HEK293 (cell line): ENCODE measurements around the gene WRAP73.
A peak's percentile ranks its signal among the peaks of the same experiment; 100 is the strongest.

Experiments
- CTCF ChIA-PET: fragments of 350-600 bp; formaldehyde crosslinking; extraction: SDS; loops from one replicate; lab custom pipeline; 2021; ENCODE audit warnings: antibody characterized with exemption; lab: Yijun Ruan, JAX
- POLR2A ChIA-PET: fragments of 300-600 bp; formaldehyde crosslinking; extraction: SDS; loops from one replicate; lab custom pipeline; 2020; ENCODE audit warnings: antibody characterized with exemption, inconsistent platforms; lab: Yijun Ruan, JAX
- H3K27ac ChIP-seq: fragments of 200-500 bp; sonication (Bioruptor generic); 2 replicates; pipeline ENCODE4 v1.5.1; 2014; ENCODE audit warnings: low read depth, low read length, control low read depth, inconsistent platforms; ENCODE audit errors: extremely low read depth
- H3K36me3 ChIP-seq, 2 experiments: fragments of 200-500 bp in 1 of 2; sonication (Bioruptor generic) in 1 of 2; 1 replicate in 1 of 2; 2 replicates in 1 of 2; pipeline ENCODE4 v1.5.1; 2014 to 2017; ENCODE audit warnings: inconsistent platforms in 2 of 2, low read length in 2 of 2; ENCODE audit not compliant: control insufficient read depth in 2 of 2, insufficient read depth in 1 of 2
- H3K4me1 ChIP-seq: fragments of 200-500 bp; sonication (Bioruptor generic); 2 replicates; pipeline ENCODE4 v1.5.1; 2014; ENCODE audit warnings: mild to moderate bottlenecking, low read length, inconsistent platforms; ENCODE audit not compliant: control insufficient read depth, insufficient read depth
- H3K4me3 ChIP-seq: 2 replicates; pipeline ENCODE4 v1.5.1; 2011; ENCODE audit warnings: low read depth, mild to moderate bottlenecking, control low read depth, low read length, moderate library complexity
- H3K9me3 ChIP-seq: fragments of 200-500 bp; sonication (Bioruptor generic); 2 replicates; pipeline ENCODE4 v1.5.1; 2014; ENCODE audit warnings: low read depth, low read length, inconsistent platforms; ENCODE audit not compliant: control insufficient read depth, insufficient read depth
- HOXA7 ChIP-seq: sonication (generic); formaldehyde crosslinking; IDR thresholded peaks from 2 replicates; pipeline ENCODE4 v1.8.1; 2022; ENCODE audit warnings: missing genetic modification reagents, borderline replicate concordance
- HOXD13 ChIP-seq: sonication (generic); formaldehyde crosslinking; IDR thresholded peaks from 2 replicates; pipeline ENCODE4 v1.8.0; 2022; ENCODE audit warnings: missing genetic modification reagents, borderline replicate concordance
- YY2 ChIP-seq: fragments of 450-650 bp; formaldehyde crosslinking; IDR thresholded peaks from 2 replicates; pipeline ENCODE4 v1.5.1; 2016; ENCODE audit warnings: missing biosample characterization, missing genetic modification characterization
- ZBTB17 ChIP-seq: fragments of 450-650 bp; formaldehyde crosslinking; IDR thresholded peaks from 2 replicates; pipeline ENCODE4 v1.5.1; 2016; ENCODE audit warnings: missing biosample characterization, missing genetic modification characterization
- ZFHX2 ChIP-seq: fragments of 450-650 bp; formaldehyde crosslinking; conservative IDR thresholded peaks from 2 replicates; pipeline ENCODE4 v1.5.1; 2016; ENCODE audit warnings: missing biosample characterization, missing genetic modification characterization
- ZNF112 ChIP-seq: fragments of 450-650 bp; formaldehyde crosslinking; IDR thresholded peaks from 2 replicates; pipeline ENCODE4 v1.5.0; 2017; ENCODE audit warnings: missing biosample characterization, missing genetic modification characterization
- ZNF114 ChIP-seq: fragments of 450-650 bp; formaldehyde crosslinking; IDR thresholded peaks from 2 replicates; pipeline ENCODE4 v1.5.0; 2017; ENCODE audit warnings: missing biosample characterization, missing genetic modification characterization
- ZNF132 ChIP-seq: fragments of 450-650 bp; formaldehyde crosslinking; IDR thresholded peaks from 2 replicates; pipeline ENCODE4 v1.5.1; 2017; ENCODE audit warnings: missing biosample characterization, missing genetic modification characterization, borderline replicate concordance
- ZNF133 ChIP-seq: fragments of 450-650 bp; formaldehyde crosslinking; IDR thresholded peaks from 2 replicates; pipeline ENCODE4 v1.5.1; 2016; ENCODE audit warnings: missing biosample characterization, missing genetic modification characterization
- ZNF350 ChIP-seq: fragments of 450-650 bp; formaldehyde crosslinking; IDR thresholded peaks from 2 replicates; pipeline ENCODE4 v1.5.0; 2017; ENCODE audit warnings: missing biosample characterization, mild to moderate bottlenecking, missing genetic modification characterization
- ZNF391 ChIP-seq: fragments of 450-650 bp; formaldehyde crosslinking; IDR thresholded peaks from 2 replicates; pipeline ENCODE4 v1.5.1; 2016; ENCODE audit warnings: low read depth, missing biosample characterization, missing genetic modification characterization, borderline replicate concordance
- ZNF629 ChIP-seq: fragments of 450-650 bp; formaldehyde crosslinking; IDR thresholded peaks from 2 replicates; pipeline ENCODE4 v1.5.1; 2017; ENCODE audit warnings: missing biosample characterization, missing genetic modification characterization
- ZNF785 ChIP-seq: fragments of 450-650 bp; formaldehyde crosslinking; IDR thresholded peaks from 2 replicates; pipeline ENCODE4 v1.5.1; 2016; ENCODE audit warnings: missing biosample characterization, missing genetic modification characterization
- ZNF792 ChIP-seq: fragments of 450-650 bp; formaldehyde crosslinking; IDR thresholded peaks from 2 replicates; pipeline ENCODE4 v1.5.1; 2016; ENCODE audit warnings: missing biosample characterization, missing genetic modification characterization
- TF ChIP-seq, protein P1 (sequence below): fragments of 450-650 bp; IDR thresholded peaks from 2 replicates; pipeline ENCODE4 v1.5.1; 2018; ENCODE audit warnings: missing biosample characterization, mild to moderate bottlenecking, missing genetic modification characterization
- TF ChIP-seq, protein P2 (sequence below): fragments of 450-650 bp; formaldehyde crosslinking; IDR thresholded peaks from 2 replicates; pipeline ENCODE4 v1.5.1; 2016; ENCODE audit warnings: missing biosample characterization, missing genetic modification characterization, low read depth
- TF ChIP-seq, protein P3 (sequence below): fragments of 450-650 bp; formaldehyde crosslinking; IDR thresholded peaks from 2 replicates; pipeline ENCODE4 v1.5.1; 2016; ENCODE audit warnings: missing biosample characterization, missing genetic modification characterization
- TF ChIP-seq, protein P4 (sequence below): fragments of 450-650 bp; formaldehyde crosslinking; IDR thresholded peaks from 2 replicates; pipeline ENCODE4 v1.5.1; 2016; ENCODE audit warnings: missing biosample characterization, missing genetic modification characterization
- TF ChIP-seq, protein P5 (sequence below): fragments of 450-650 bp; IDR thresholded peaks from 2 replicates; pipeline ENCODE4 v1.5.1; 2018; ENCODE audit warnings: missing biosample characterization, missing genetic modification characterization
- TF ChIP-seq, protein P6 (sequence below): fragments of 450-650 bp; formaldehyde crosslinking; IDR thresholded peaks from 2 replicates; pipeline ENCODE4 v1.5.1; 2017; ENCODE audit warnings: missing biosample characterization, missing genetic modification characterization

The WRAP73 gene

DNA sequence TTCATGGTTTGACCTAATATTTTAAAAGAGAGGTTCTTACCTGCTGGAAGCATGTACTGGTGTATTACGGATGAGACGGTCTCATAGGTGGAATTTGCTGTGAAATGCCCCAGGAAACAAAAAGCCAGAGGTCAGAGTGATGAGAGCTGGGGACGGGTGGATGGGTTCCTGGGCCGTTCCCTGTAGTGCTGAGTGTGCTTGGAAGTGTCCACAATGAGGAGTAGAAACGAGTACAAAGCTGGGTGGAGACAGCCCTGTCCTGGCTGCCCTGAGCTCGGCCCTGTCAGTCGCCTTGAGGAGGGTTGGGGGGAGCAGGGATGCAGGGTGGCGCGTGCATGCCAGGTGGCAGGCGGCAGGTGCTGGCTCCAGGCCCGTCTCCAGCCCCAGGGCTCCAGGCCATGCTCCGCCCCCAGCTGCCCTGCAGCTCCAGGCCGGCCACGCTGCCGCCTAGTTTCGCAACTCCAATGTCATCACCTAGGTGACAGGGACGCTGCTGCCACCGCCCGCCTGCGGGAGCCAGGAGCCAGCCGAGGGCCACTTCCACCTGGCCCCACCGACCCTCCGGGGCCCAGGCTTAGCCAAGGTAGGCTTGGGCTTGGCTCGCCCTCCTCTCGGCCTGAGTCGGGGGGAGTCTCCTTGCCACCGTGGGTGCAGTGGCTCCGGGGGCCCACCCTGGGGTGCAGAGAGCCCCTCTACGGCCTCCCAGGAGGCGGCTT is 18.8 kb upstream of the WRAP73 start:
- H3K27ac ChIP-seq: no peak overlapping the region
- H3K4me3 ChIP-seq: no peak overlapping the region
- peaks cover 2% of the 10 kb centered on the region; the same call in 1 of the 2 replicates for H3K4me1 ChIP-seq
- ChIA-PET POLR2A (interaction anchor here (0.9 kb wide), 1 partner anchor 16 kb away, joined by 3 read pairs; no protein-coding TSS in a partner anchor), CTCF (no interaction called here)
- no peaks in the 10 kb centered on the region for H3K9me3 ChIP-seq
- no peaks in the 10 kb centered on the region for H3K36me3 ChIP-seq
- TF ChIP-seq ZNF629 (tag by site-specific recombination) (no peak), ZNF391 (tag by site-specific recombination) (no peak), ZNF350 (tag by site-specific recombination) (no peak), ZNF785 (tag by site-specific recombination) (no peak), HOXD13 (CRISPR knock-in tag) (no peak), ZNF114 (tag by site-specific recombination) (no peak), YY2 (tag by site-specific recombination) (no peak), ZNF132 (tag by site-specific recombination) (no peak), ZNF792 (tag by site-specific recombination) (no peak), ZBTB17 (tag by site-specific recombination) (no peak), ZFHX2 (tag by site-specific recombination) (peak; percentile 49), ZNF112 (tag by site-specific recombination) (no peak), HOXA7 (no peak), ZNF133 (tag by site-specific recombination) (no peak)
- TF ChIP-seq, protein P1, sequence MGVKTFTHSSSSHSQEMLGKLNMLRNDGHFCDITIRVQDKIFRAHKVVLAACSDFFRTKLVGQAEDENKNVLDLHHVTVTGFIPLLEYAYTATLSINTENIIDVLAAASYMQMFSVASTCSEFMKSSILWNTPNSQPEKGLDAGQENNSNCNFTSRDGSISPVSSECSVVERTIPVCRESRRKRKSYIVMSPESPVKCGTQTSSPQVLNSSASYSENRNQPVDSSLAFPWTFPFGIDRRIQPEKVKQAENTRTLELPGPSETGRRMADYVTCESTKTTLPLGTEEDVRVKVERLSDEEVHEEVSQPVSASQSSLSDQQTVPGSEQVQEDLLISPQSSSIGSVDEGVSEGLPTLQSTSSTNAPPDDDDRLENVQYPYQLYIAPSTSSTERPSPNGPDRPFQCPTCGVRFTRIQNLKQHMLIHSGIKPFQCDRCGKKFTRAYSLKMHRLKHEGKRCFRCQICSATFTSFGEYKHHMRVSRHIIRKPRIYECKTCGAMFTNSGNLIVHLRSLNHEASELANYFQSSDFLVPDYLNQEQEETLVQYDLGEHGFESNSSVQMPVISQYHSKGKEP (tag by site-specific recombination): peak; percentile 89
- TF ChIP-seq, protein P2, sequence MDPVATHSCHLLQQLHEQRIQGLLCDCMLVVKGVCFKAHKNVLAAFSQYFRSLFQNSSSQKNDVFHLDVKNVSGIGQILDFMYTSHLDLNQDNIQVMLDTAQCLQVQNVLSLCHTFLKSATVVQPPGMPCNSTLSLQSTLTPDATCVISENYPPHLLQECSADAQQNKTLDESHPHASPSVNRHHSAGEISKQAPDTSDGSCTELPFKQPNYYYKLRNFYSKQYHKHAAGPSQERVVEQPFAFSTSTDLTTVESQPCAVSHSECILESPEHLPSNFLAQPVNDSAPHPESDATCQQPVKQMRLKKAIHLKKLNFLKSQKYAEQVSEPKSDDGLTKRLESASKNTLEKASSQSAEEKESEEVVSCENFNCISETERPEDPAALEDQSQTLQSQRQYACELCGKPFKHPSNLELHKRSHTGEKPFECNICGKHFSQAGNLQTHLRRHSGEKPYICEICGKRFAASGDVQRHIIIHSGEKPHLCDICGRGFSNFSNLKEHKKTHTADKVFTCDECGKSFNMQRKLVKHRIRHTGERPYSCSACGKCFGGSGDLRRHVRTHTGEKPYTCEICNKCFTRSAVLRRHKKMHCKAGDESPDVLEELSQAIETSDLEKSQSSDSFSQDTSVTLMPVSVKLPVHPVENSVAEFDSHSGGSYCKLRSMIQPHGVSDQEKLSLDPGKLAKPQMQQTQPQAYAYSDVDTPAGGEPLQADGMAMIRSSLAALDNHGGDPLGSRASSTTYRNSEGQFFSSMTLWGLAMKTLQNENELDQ (tag by site-specific recombination): no peak
- TF ChIP-seq, protein P3, sequence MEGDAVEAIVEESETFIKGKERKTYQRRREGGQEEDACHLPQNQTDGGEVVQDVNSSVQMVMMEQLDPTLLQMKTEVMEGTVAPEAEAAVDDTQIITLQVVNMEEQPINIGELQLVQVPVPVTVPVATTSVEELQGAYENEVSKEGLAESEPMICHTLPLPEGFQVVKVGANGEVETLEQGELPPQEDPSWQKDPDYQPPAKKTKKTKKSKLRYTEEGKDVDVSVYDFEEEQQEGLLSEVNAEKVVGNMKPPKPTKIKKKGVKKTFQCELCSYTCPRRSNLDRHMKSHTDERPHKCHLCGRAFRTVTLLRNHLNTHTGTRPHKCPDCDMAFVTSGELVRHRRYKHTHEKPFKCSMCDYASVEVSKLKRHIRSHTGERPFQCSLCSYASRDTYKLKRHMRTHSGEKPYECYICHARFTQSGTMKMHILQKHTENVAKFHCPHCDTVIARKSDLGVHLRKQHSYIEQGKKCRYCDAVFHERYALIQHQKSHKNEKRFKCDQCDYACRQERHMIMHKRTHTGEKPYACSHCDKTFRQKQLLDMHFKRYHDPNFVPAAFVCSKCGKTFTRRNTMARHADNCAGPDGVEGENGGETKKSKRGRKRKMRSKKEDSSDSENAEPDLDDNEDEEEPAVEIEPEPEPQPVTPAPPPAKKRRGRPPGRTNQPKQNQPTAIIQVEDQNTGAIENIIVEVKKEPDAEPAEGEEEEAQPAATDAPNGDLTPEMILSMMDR (tag by site-specific recombination): no peak
- TF ChIP-seq, protein P4, sequence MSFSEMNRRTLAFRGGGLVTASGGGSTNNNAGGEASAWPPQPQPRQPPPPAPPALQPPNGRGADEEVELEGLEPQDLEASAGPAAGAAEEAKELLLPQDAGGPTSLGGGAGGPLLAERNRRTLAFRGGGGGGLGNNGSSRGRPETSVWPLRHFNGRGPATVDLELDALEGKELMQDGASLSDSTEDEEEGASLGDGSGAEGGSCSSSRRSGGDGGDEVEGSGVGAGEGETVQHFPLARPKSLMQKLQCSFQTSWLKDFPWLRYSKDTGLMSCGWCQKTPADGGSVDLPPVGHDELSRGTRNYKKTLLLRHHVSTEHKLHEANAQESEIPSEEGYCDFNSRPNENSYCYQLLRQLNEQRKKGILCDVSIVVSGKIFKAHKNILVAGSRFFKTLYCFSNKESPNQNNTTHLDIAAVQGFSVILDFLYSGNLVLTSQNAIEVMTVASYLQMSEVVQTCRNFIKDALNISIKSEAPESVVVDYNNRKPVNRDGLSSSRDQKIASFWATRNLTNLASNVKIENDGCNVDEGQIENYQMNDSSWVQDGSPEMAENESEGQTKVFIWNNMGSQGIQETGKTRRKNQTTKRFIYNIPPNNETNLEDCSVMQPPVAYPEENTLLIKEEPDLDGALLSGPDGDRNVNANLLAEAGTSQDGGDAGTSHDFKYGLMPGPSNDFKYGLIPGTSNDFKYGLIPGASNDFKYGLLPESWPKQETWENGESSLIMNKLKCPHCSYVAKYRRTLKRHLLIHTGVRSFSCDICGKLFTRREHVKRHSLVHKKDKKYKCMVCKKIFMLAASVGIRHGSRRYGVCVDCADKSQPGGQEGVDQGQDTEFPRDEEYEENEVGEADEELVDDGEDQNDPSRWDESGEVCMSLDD (tag by site-specific recombination): no peak
- TF ChIP-seq, protein P5, sequence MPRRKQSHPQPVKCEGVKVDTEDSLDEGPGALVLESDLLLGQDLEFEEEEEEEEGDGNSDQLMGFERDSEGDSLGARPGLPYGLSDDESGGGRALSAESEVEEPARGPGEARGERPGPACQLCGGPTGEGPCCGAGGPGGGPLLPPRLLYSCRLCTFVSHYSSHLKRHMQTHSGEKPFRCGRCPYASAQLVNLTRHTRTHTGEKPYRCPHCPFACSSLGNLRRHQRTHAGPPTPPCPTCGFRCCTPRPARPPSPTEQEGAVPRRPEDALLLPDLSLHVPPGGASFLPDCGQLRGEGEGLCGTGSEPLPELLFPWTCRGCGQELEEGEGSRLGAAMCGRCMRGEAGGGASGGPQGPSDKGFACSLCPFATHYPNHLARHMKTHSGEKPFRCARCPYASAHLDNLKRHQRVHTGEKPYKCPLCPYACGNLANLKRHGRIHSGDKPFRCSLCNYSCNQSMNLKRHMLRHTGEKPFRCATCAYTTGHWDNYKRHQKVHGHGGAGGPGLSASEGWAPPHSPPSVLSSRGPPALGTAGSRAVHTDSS: no peak
- TF ChIP-seq, protein P6, sequence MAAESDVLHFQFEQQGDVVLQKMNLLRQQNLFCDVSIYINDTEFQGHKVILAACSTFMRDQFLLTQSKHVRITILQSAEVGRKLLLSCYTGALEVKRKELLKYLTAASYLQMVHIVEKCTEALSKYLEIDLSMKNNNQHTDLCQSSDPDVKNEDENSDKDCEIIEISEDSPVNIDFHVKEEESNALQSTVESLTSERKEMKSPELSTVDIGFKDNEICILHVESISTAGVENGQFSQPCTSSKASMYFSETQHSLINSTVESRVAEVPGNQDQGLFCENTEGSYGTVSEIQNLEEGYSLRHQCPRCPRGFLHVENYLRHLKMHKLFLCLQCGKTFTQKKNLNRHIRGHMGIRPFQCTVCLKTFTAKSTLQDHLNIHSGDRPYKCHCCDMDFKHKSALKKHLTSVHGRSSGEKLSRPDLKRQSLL (tag by site-specific recombination): peak; percentile 96
